GM18907 (cell line): ENCODE data around the gene YKT6.
"Not testable (repeated sequence)": the region's sequence is repeated elsewhere in the genome, so short reads cannot be mapped to it uniquely, and the experiment has no call there.

Source experiments
- ATAC-seq: cut with Tn5 transposase; IDR thresholded peaks from one replicate; pipeline ENCODE4 v1.9.1; 2021; ENCODE audit warnings: mild to moderate bottlenecking, moderate library complexity; ENCODE audit not compliant: unreplicated experiment

Gene YKT6

GRCh38 chr7:44172352-44172751 lies 28.4 kb upstream of the YKT6 start:
- ATAC-seq, result no peak

- no peak for ATAC-seq
Observed at GRCh38 chr7:44172803-44173424, 27.9 kb upstream of the YKT6 start.

GRCh38 chr7:44173911-44174693 lies 26.7 kb upstream of the YKT6 start:
- no peak for ATAC-seq

GRCh38 chr7:44174694-44174948 lies 26.2 kb upstream of the YKT6 start:
- not testable (repeated sequence) for ATAC-seq

- no peak for ATAC-seq
Observed at GRCh38 chr7:44175730-44176129, 25.0 kb upstream of the YKT6 start.

GRCh38 chr7:44176486-44176885 lies 24.3 kb upstream of the YKT6 start:
- ATAC-seq, result no peak

- no peak for ATAC-seq
Observed at GRCh38 chr7:44177570-44178131, 23.1 kb upstream of the YKT6 start.

GRCh38 chr7:44180631-44181030 lies 20.1 kb upstream of the YKT6 start:
- no peak for ATAC-seq

- ATAC-seq, result no peak
Observed at GRCh38 chr7:44182827-44183226, 18.0 kb upstream of the YKT6 start.

- ATAC-seq, result no peak
Observed at GRCh38 chr7:44183386-44183785, 17.4 kb upstream of the YKT6 start.

- ATAC-seq, result no peak
Observed at GRCh38 chr7:44184206-44184872, 16.4 kb upstream of the YKT6 start.

GRCh38 chr7:44184873-44185446 lies 15.8 kb upstream of the YKT6 start:
- no peak for ATAC-seq

GRCh38 chr7:44185729-44186128 lies 15.0 kb upstream of the YKT6 start:
- ATAC-seq, result no peak

- no peak for ATAC-seq
Observed at GRCh38 chr7:44186736-44187135, 14.0 kb upstream of the YKT6 start.

- no peak for ATAC-seq
Observed at GRCh38 chr7:44187636-44188416, 13.0 kb upstream of the YKT6 start.

- no peak for ATAC-seq
Observed at GRCh38 chr7:44188480-44189225, 12.1 kb upstream of the YKT6 start.

GRCh38 chr7:44189286-44189992 lies 11.3 kb upstream of the YKT6 start, which contains the start of gene GCK:
Gene GCK, minus strand, starts transcription at chr7:44189439. Its CDS starts 486 bp downstream, at chr7:44188953.
- no peak for ATAC-seq

GRCh38 chr7:44189993-44190872 lies 10.5 kb upstream of the YKT6 start:
- ATAC-seq, result no peak
